Osteoblast (primary cell): Measurements from ENCODE around the gene SLC2A11. TPM values are rescaled to one million over a fixed set of nuclear protein-coding genes. Genes with fewer than 3 reads are reported as not detected.
"Not testable (repeated sequence)": the region's sequence is repeated elsewhere in the genome, so short reads cannot be mapped to it uniquely, and the experiment has no call there.

Source experiments
- DNase-seq: peaks from one replicate; pipeline ENCODE4 v3.0.0; 2011; ENCODE audit warnings: low spot score, mixed read lengths; ENCODE audit not compliant: insufficient read length; ENCODE audit errors: missing footprints
- H2AFZ ChIP-seq: 2 replicates; pipeline ENCODE4 v1.6.0; 2011; ENCODE audit warnings: mild to moderate bottlenecking, low read length
- H3K27ac ChIP-seq: 2 replicates; pipeline ENCODE4 v1.5.1; 2011; ENCODE audit warnings: mild to moderate bottlenecking, low read depth, low read length, moderate library complexity
- H3K27me3 ChIP-seq: 2 replicates; pipeline ENCODE4 v1.6.0; 2012; ENCODE audit warnings: mild to moderate bottlenecking, control low read depth, inconsistent platforms, low read length, moderate library complexity; ENCODE audit not compliant: insufficient read depth
- H3K36me3 ChIP-seq: 2 replicates; pipeline ENCODE4 v1.5.1; 2011; ENCODE audit warnings: mild to moderate bottlenecking, low read length, control low read depth, moderate library complexity; ENCODE audit not compliant: insufficient read depth
- H3K4me1 ChIP-seq: 2 replicates; pipeline ENCODE4 v1.5.1; 2011; ENCODE audit warnings: mild to moderate bottlenecking, low read length, control low read depth, moderate library complexity; ENCODE audit not compliant: insufficient read depth
- H3K4me2 ChIP-seq: 2 replicates; pipeline ENCODE4 v1.6.0; 2011; ENCODE audit warnings: mild to moderate bottlenecking, low read length; ENCODE audit not compliant: insufficient read depth
- H3K4me3 ChIP-seq: fragments of 200-600 bp; sonication (generic); 3 replicates; pipeline ENCODE4 v1.5.1; 2012; ENCODE audit warnings: mild to moderate bottlenecking, low read length, inconsistent platforms; ENCODE audit not compliant: insufficient read depth
- H3K79me2 ChIP-seq: 2 replicates; pipeline ENCODE4 v1.6.0; 2012; ENCODE audit warnings: mild to moderate bottlenecking, low read length, control low read depth, inconsistent platforms; ENCODE audit not compliant: insufficient read depth
- H3K9me3 ChIP-seq: 2 replicates; pipeline ENCODE4 v1.5.1; 2011; ENCODE audit warnings: low read depth, low read length, control low read depth
- H4K20me1 ChIP-seq: 2 replicates; pipeline ENCODE4 v1.6.0; 2012; ENCODE audit warnings: mild to moderate bottlenecking, low read length, control low read depth; ENCODE audit not compliant: insufficient read depth
- total RNA-seq: library from RNA; depleted of rRNA; stranded (reverse); fragments of >200 nt; gene quantifications from 2 replicates; pipeline ENCODE4 v1.2.3, GENCODE V29; 2012
- TF ChIP-seq, protein P1 (sequence below): IDR thresholded peaks from 2 replicates; pipeline ENCODE4 v1.5.1; 2011; ENCODE audit warnings: mild to moderate bottlenecking, low read depth, low read length, moderate library complexity; ENCODE audit errors: extremely low read depth

Gene SLC2A11
- total RNA-seq, 1 donor, result 14.1 TPM

DNA sequence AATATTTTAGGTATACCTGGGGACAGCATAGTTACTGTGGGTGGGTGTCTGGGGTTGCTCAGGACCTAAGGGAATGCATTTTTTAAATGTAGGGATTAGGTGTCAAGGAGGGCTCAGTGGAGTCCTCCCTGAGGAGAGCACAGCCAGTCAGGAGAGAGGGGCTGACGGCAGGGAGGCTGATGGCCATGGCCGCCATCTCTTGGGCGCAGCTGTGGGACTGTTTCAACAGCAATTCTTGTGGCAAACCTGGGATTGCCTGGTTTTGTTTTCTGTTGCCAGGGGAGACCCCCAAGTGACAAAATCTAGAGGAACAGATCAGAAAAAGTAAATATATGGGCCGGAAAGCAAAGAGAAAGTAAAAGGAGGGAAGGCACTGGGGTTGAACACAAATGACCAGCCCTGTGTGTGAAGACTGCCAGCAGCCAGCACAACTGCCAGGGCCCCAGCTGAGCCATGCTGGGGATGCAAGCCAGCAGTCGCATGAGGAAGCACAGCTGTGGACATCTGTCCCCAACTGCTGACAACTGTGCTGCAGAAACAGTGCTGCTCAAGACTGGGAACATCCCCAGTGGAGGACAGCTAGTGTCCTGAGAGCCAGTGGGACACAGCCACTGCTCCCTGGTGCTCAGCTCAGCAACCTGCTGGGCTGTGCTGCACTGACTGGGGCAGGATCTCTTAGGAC is 47.0 kb downstream of the SLC2A11 start:
- Histone ChIP-seq H3K4me1 (no peaks in the 10 kb centered on the region), H3K4me3 (no peak overlapping the region), H3K4me2 (peak overlapping the region; percentile 16), H3K9me3 (no peaks in the 10 kb centered on the region), H3K79me2 (no peaks in the 10 kb centered on the region), H4K20me1 (no peaks in the 10 kb centered on the region), H2AFZ (no peak overlapping the region), H3K36me3 (no peaks in the 10 kb centered on the region), H3K27me3 (no peaks in the 10 kb centered on the region), H3K27ac (no peak overlapping the region)
- no peak for DNase-seq
- TF ChIP-seq, protein P1, sequence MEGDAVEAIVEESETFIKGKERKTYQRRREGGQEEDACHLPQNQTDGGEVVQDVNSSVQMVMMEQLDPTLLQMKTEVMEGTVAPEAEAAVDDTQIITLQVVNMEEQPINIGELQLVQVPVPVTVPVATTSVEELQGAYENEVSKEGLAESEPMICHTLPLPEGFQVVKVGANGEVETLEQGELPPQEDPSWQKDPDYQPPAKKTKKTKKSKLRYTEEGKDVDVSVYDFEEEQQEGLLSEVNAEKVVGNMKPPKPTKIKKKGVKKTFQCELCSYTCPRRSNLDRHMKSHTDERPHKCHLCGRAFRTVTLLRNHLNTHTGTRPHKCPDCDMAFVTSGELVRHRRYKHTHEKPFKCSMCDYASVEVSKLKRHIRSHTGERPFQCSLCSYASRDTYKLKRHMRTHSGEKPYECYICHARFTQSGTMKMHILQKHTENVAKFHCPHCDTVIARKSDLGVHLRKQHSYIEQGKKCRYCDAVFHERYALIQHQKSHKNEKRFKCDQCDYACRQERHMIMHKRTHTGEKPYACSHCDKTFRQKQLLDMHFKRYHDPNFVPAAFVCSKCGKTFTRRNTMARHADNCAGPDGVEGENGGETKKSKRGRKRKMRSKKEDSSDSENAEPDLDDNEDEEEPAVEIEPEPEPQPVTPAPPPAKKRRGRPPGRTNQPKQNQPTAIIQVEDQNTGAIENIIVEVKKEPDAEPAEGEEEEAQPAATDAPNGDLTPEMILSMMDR, result no peak

DNA sequence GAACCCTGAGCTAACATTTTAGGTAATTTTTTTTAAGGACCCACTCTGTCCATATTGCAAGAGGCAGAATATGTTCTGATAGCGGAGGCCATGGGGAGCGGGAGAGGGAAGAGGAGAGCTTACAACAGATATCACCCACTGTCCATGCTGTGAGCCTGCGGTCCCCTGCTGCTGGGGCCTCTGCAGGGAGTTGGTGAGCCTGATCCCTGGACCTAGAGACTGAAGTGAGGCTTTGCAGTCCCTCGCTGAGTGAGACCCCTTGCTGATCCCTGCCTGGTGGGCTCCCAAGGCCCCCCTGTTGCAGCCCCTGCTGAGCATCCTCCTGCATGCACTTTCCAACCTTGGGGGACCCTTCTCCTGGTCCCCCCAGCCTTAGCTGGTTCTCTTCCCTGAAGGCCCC is 49.0 kb downstream of the SLC2A11 start:
- TF ChIP-seq, protein P1, result no peak
- Histone ChIP-seq H2AFZ (no peak overlapping the region), H3K4me3 (no peak overlapping the region), H3K79me2 (no peaks in the 10 kb centered on the region), H4K20me1 (no peaks in the 10 kb centered on the region), H3K27me3 (no peaks in the 10 kb centered on the region), H3K36me3 (no peaks in the 10 kb centered on the region), H3K4me1 (no peaks in the 10 kb centered on the region), H3K27ac (no peak overlapping the region), H3K4me2 (no peak overlapping the region), H3K9me3 (no peaks in the 10 kb centered on the region)
- no peak for DNase-seq

DNA sequence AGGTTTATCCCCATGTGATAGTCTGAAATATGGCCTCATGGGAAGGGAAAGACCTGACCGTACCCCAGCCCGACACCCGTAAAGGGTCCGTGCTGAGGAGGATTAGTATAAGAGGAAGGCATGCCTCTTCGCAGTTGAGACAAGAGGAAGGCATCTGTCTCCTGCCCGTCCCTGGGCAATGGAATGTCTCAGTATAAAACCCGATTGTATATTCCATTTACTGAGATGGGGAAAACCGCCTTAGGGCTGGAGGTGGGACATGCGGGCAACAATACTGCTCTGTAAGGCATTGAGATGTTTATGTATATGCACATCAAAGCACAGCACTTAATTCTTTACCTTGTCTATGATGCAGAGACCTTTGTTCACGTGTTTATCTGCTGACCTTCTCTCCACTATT is 49.7 kb downstream of the SLC2A11 start:
- H3K36me3 ChIP-seq, H3K27ac ChIP-seq, H3K4me3 ChIP-seq, H4K20me1 ChIP-seq, H3K9me3 ChIP-seq, H3K27me3 ChIP-seq, H3K4me1 ChIP-seq, DNase-seq, H3K79me2 ChIP-seq, H2AFZ ChIP-seq, H3K4me2 ChIP-seq: not testable (repeated sequence)

GRCh38 chr22:23908587-23909205 is 51.0 kb downstream of the SLC2A11 start:
- H3K9me3 ChIP-seq, result no peaks in the 10 kb centered on the region
- H2AFZ ChIP-seq, result peak overlapping the region; percentile 84
- no peaks in the 10 kb centered on the region for H3K27me3 ChIP-seq
- no peaks in the 10 kb centered on the region for H3K36me3 ChIP-seq
- peaks cover 6% of the 10 kb centered on the region for H3K4me1 ChIP-seq
- H4K20me1 ChIP-seq, result no peaks in the 10 kb centered on the region
- DNase-seq, result no peak
- TF ChIP-seq, protein P1, result no peak
- H3K79me2 ChIP-seq, result no peaks in the 10 kb centered on the region
- H3K4me2 ChIP-seq, result peak overlapping the region; percentile 60
- H3K4me3 ChIP-seq, result no peak overlapping the region
- no peak overlapping the region for H3K27ac ChIP-seq
